Sigmoid colon (tissue), 4 donors: ENCODE data around the gene NPPC.

Experiments used
- CTCF ChIP-seq, 4 experiments: fragments of 450-650 bp in 3 of 4; fragments of 200-600 bp in 1 of 4; IDR thresholded peaks; one replicate each; pipeline ENCODE4 v1.5.1; 2016 to 2019; ENCODE audit warnings: antibody characterized with exemption in 4 of 4, mild to moderate bottlenecking in 3 of 4, moderate library complexity in 2 of 4
- EP300 ChIP-seq, 4 donors: sonication (generic); formaldehyde crosslinking; IDR thresholded peaks; one replicate each; pipeline ENCODE4 v1.6.1; 2017; ENCODE audit warnings: antibody characterized with exemption in 4 of 4
- POLR2A ChIP-seq, 2 donors: fragments of 450-650 bp; IDR thresholded peaks; one replicate each; pipeline ENCODE4 v1.6.1; 2016; ENCODE audit warnings: antibody characterized with exemption in 2 of 2, mild to moderate bottlenecking in 2 of 2, moderate library complexity in 2 of 2

GRCh38 chr2:231960810-231961348 lies 34.7 kb upstream of the NPPC start:
- TF ChIP-seq CTCF (IDR thresholded peaks at IDR 0.05) (no peak), POLR2A (IDR thresholded peaks at IDR 0.05) (no peak), EP300 (IDR thresholded peaks at IDR 0.05) (no peak)
